Stimulated activated CD8-positive, alpha-beta memory T cell treated with anti-CD3 and anti-CD28 coated beads, Interleukin-15, amount 100 ng/mL, for 24 hours (primary cell): ENCODE results near the gene C14orf119.

Experiments
- DNase-seq: peaks from one replicate; pipeline ENCODE4 v3.0.0-alpha.2; 2020; ENCODE audit warnings: low read depth

C14orf119 gene

GRCh38 chr14:23109769-23110168 lies 14.5 kb downstream of the C14orf119 start:
- no peak for DNase-seq

- no peak for DNase-seq
Measured at GRCh38 chr14:23110579-23111365, 15.5 kb downstream of the C14orf119 start.

GRCh38 chr14:23112359-23113178 lies 17.3 kb downstream of the C14orf119 start:
- no peak for DNase-seq

GRCh38 chr14:23113431-23114119 lies 18.3 kb downstream of the C14orf119 start:
- no peak for DNase-seq

- DNase-seq: no peak
Measured at GRCh38 chr14:23114120-23114458, 18.8 kb downstream of the C14orf119 start.

- no peak for DNase-seq
Measured at GRCh38 chr14:23114669-23115038, 19.3 kb downstream of the C14orf119 start.

GRCh38 chr14:23115039-23115731 lies 19.9 kb downstream of the C14orf119 start:
- DNase-seq: no peak

- no peak for DNase-seq
Measured at GRCh38 chr14:23115918-23116317, 20.6 kb downstream of the C14orf119 start.

GRCh38 chr14:23117371-23118020 lies 22.2 kb downstream of the C14orf119 start:
- no peak for DNase-seq

- no peak for DNase-seq
Measured at GRCh38 chr14:23118506-23119362, 23.4 kb downstream of the C14orf119 start, which contains the start of gene CEBPE. TSS of gene CEBPE (minus strand) at chr14:23119255. CDS start at chr14:23119091, 164 bp downstream.

- DNase-seq: no peak
Measured at GRCh38 chr14:23119363-23120327, 24.3 kb downstream of the C14orf119 start.

GRCh38 chr14:23120541-23121251 lies 25.4 kb downstream of the C14orf119 start:
- DNase-seq: peak; percentile 39

GRCh38 chr14:23121361-23121771 lies 26.1 kb downstream of the C14orf119 start:
- DNase-seq: no peak

- DNase-seq: no peak
Measured at GRCh38 chr14:23122086-23122485, 26.8 kb downstream of the C14orf119 start.

- DNase-seq: no peak
Measured at GRCh38 chr14:23123419-23123818, 28.1 kb downstream of the C14orf119 start.

GRCh38 chr14:23124337-23124954 lies 29.1 kb downstream of the C14orf119 start:
- DNase-seq: no peak

GRCh38 chr14:23125011-23125410 lies 29.7 kb downstream of the C14orf119 start:
- DNase-seq: no peak

- no peak for DNase-seq
Measured at GRCh38 chr14:23125933-23126524, 30.7 kb downstream of the C14orf119 start.
